Measurements from ENCODE around the gene RPRML.

DNA sequence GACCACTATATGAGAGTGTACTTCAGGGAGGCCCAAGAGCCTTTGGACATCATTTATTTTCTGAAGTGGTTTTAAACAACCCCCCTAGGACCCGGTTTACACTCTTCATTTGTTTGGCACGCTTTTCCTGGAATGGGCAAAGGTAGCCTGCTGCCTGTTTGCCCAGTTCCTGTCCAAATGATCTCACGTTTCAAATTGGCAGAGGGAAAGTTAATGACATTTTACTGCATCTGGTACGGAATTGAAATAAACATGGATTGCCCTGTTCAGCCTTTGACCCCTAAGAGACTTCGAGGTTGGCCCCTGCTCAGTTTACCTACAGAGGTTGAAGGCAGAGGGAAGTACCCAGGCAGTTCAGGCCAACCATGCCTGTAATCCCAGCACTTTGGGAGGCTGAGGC lies 5.8 kb upstream of the RPRML start:
- TF ChIP-seq, protein P1, sequence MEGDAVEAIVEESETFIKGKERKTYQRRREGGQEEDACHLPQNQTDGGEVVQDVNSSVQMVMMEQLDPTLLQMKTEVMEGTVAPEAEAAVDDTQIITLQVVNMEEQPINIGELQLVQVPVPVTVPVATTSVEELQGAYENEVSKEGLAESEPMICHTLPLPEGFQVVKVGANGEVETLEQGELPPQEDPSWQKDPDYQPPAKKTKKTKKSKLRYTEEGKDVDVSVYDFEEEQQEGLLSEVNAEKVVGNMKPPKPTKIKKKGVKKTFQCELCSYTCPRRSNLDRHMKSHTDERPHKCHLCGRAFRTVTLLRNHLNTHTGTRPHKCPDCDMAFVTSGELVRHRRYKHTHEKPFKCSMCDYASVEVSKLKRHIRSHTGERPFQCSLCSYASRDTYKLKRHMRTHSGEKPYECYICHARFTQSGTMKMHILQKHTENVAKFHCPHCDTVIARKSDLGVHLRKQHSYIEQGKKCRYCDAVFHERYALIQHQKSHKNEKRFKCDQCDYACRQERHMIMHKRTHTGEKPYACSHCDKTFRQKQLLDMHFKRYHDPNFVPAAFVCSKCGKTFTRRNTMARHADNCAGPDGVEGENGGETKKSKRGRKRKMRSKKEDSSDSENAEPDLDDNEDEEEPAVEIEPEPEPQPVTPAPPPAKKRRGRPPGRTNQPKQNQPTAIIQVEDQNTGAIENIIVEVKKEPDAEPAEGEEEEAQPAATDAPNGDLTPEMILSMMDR (IDR thresholded peaks at IDR 0.05): no peak
- TF ChIP-seq EZH2 (IDR thresholded peaks at IDR 0.05; ENCODE audit: borderline replicate concordance, insufficient read depth, low read depth, low read length, poor library complexity, severe bottlenecking): no peak

Measured in B cell (primary cell).